Measurements from ENCODE around the gene GIMAP2. TPM values are rescaled to one million over a fixed set of nuclear protein-coding genes. Genes with fewer than 3 reads are reported as not detected.

GIMAP2 gene
- total and polyA plus RNA-seq, 2 of the 13 experiments (the other 11 are each of a cell fraction or from before 2014, with no cell fraction given): 0.49 to 1.4 TPM

- no TSS peak for BruUV-seq (replicated peaks)
- intact Hi-C loops (cut with micrococcal nuclease; ENCODE audit: unreplicated experiment) (no loop called here), in situ Hi-C loops (cut with HindIII; ENCODE audit: extremely low pct_ligation_motif_present, low pct_unique_long_range_greater_than_20kb) (no loop called here)
- no peaks in the 10 kb centered on the region for H3K79me2 ChIP-seq (ENCODE audit: insufficient read depth, low read length)
- DNase-seq (ENCODE audit: low spot score): no peak
- ATAC-seq: no peak
- H3K36me3 ChIP-seq (replicated peaks in 1 of 2; ENCODE audit: control insufficient read depth in 1 of 2, insufficient read depth in 2 of 2, low read length in 2 of 2): no peaks in the 10 kb centered on the region
- FAIRE-seq: no peak
- H2AFZ ChIP-seq (ENCODE audit: low read length): no peak within 1 kb of the TSS
- peaks cover 1 to 10% of the 10 kb centered on the region in 2 experiments; a peak in 2 of 5 replicates for H3K27me3 ChIP-seq (ENCODE audit: control insufficient read depth in 1 of 2, insufficient read depth in 2 of 2, low read length in 2 of 2)
- ChIA-PET CTCF (ENCODE audit: low intra/inter-chr PET ratio, low total read pairs) (no interaction called here), POLR2A (no interaction called here)
- no peak within 1 kb of the TSS for H3K4me2 ChIP-seq (ENCODE audit: low read depth, low read length)
- WGBS (ENCODE audit: low lambda C conversion rate): 19% methylated on average over 9 of the region's 14 CpGs
- H3K4me1 ChIP-seq (ENCODE audit: insufficient read depth, low read length): no peaks in the 10 kb centered on the region
- no peak within 1 kb of the TSS for H3K4me3 ChIP-seq (replicated peaks in 1 of 3; ENCODE audit: insufficient read depth in 1 of 3, low read depth in 2 of 3, low read length in 3 of 3)
- no peak within 1 kb of the TSS for H3K9ac ChIP-seq (ENCODE audit: insufficient read depth, low read depth, low read length)
- H3K9me3 ChIP-seq (ENCODE audit: low read length): no peaks in the 10 kb centered on the region
- TF ChIP-seq ZBED4 (CRISPR knock-in tag; IDR thresholded peaks at IDR 0.05; ENCODE audit: borderline replicate concordance): no peak
- TF ChIP-seq ARID2 (CRISPR knock-in tag; IDR thresholded peaks at IDR 0.05; ENCODE audit: borderline replicate concordance): no peak
- no peak for TF ChIP-seq ZNF83 (CRISPR knock-in tag; IDR thresholded peaks at IDR 0.05; ENCODE audit: borderline replicate concordance)
- no peak for TF ChIP-seq ZBTB43 (CRISPR knock-in tag; conservative IDR thresholded peaks at IDR 0.05)
- no peak for TF ChIP-seq ZIK1 (CRISPR knock-in tag; IDR thresholded peaks at IDR 0.05; ENCODE audit: borderline replicate concordance, low read depth)
- TF ChIP-seq MAFK (conservative IDR thresholded peaks at IDR 0.05 in 1 of 2, IDR thresholded peaks at IDR 0.05 in 1 of 2; ENCODE audit: low read length in 2 of 2): no peak
- no peak for TF ChIP-seq IRF1 (CRISPR knock-in tag; IDR thresholded peaks at IDR 0.05; ENCODE audit: low read depth)
- no peak for TF ChIP-seq ZNF484 (CRISPR knock-in tag; IDR thresholded peaks at IDR 0.05; ENCODE audit: borderline replicate concordance, low read depth)
- no peak for TF ChIP-seq PHB2 (IDR thresholded peaks at IDR 0.05; ENCODE audit: partially characterized antibody)
- H3K27ac ChIP-seq (ENCODE audit: extremely low read length, insufficient read depth, low read length): no peak within 1 kb of the TSS
- H4K20me1 ChIP-seq (ENCODE audit: insufficient read depth, low read length): no peaks in the 10 kb centered on the region
Measured at GRCh38 chr7:150737265-150738055, 52.0 kb downstream of the GIMAP2 start, which contains the start of gene GIMAP5. TSS of gene GIMAP5 (plus strand) at chr7:150737418. CDS start at chr7:150740885, 3,467 bp downstream.
